Measurements from ENCODE around the gene PCBP3.
A peak's percentile ranks its signal among the peaks of the same experiment; 100 is the strongest.

Gene PCBP3

DNA sequence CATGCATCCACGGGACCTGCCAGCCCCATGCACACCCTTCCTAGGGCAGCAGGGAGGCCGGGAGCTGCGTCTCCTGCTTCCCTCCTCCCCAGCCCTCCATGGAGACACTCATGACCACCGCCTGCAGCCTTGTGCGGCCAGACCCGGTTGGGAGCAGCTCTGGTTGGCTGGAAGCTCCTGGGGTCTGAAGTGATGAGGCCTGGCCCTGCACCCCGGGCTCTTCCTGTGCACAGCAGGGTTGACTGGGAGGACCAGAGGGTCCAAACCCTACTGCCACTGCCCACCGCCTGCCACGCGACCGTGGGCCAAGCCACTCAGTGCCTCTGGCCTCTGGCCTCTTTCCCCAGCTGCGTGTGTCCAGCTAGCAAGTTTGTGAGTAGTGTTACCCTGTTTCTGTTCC is 226.9 kb downstream of the PCBP3 start:
- DNase-seq (ENCODE audit: low read depth in 2 of 3, low spot score in 1 of 3), result no peak

DNA sequence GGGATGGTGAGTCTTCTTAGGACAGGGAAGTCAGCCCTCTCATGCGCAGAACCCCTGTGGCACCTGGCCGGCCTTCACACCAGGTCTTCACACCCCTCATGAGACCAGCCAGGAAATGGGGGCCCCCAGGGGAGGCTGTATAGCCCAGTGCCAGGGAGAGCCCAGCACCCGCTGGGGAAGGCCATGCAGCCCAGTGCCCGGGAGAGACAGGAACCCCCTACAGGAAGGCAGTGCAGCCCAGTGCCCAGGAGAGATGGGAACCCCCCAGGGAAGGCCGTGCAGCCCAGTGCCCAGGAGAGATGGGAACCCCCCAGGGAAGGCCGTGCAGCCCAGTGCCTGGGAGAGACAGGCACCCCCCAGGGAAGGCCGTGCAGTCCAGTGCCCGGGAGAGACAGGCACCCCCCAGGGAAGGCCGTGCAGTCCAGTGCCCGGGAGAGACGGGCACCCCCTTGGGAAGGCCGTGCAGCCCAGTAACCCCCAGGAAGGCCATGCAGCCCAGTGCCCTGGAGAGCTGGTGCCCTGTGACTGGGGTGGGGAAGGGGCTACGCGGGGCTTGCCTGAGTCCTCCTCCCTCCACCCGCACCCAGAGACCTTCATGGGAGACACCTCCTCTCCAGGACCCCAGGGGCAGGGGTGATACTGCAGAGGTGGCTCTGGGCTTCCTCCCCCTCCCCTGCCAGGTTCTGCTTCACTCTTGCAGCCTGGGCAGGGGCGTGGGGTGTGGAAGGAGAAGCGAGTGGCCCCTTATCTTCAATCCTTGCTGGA is 227.5 kb downstream of the PCBP3 start:
- no peak for DNase-seq (ENCODE audit: low read depth in 2 of 3, low spot score in 1 of 3)

DNA sequence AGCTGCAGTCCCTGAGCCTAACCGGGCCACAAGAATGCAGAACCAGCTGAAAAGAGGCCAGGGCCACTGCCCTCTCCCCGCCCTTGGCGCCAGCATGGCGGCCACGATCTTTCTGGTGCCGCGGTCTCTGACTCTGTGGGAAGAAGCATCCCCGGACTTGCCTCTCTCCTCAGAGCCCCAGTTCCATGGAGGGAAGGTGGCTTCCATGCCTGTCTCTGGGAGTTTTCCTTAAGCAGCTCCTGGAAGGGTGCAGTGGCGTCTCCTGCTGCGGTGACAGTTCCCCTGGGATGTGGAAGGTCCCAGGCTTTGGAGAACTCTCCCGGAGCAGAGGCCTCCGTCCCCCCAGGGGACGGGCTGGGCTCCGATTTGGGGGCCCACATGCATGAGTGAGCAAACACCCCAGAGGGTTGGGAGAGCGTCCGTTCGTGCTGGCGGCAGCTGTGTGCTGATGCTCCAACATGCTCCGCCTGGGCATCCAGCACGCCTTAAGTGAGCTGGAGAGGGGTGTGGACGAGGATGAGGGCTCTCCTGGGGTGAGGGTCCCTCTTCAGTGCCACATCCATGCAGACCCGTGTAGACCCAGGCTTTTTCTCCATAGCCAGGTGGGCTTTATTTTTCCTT is 228.2 kb downstream of the PCBP3 start:
- DNase-seq (ENCODE audit: low read depth in 2 of 3, low spot score in 1 of 3), result no peak

DNA sequence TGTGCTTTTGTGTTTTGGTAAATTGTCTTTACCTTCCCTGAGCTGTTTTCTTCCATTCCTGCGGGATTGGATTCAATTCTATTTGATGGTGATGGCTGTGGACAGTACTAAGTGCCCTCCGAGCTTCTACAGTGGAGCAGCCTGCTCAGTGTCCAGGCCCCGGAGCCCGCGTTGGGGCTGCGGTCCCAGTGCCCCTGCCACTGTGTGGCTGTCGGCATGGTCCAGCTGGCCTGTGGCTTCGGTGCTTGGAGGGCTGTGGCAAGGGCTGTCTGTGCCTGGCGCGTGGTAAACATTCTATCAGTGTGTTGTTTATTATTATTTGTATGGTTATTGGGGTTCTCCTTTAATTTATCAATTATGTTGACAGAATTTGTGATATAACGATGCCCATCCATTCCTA is 228.9 kb downstream of the PCBP3 start:
- no peak for DNase-seq (ENCODE audit: low read depth in 2 of 3, low spot score in 1 of 3)

DNA sequence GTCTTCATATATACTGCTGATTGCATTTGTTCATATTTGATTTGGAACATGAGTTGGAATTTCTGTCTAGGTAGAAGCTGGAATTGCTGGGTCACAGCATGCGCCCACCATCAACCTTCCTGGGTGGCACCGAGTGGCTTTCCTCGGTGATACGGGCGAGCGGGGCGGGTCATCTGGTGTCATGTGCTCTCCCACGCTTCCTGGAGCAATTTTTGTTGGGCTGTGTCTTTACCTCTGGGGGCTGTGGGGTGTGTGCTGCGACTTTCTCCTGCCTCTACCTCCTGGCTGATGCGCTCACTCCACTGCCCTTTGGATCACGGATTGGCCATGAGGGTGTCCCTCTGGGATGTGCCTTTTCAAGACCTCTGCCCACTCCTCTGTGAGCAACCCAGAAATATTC is 229.4 kb downstream of the PCBP3 start:
- DNase-seq (ENCODE audit: low read depth in 2 of 3, low spot score in 1 of 3), result no peak

DNA sequence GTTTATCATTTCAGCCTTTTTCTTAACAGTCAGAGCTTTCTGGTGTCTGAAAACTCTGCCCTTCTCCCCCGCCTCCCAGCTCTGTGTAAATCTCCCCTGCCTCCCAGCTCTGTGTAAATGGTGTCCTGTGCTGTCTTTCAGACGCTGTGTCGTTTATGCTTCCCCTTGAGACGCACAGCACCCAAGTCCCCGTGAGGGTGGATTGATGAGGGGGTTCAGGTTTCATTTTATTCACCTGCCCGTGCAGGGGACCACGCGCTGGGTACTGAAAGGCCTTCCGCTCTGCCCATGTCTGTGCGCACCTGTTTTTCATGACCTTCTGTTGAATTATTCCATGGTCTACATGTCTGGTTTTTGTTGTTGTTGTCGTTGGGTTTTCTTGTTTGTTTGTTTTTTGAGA is 229.9 kb downstream of the PCBP3 start:
- DNase-seq (ENCODE audit: low read depth in 2 of 3, low spot score in 1 of 3), result no peak

DNA sequence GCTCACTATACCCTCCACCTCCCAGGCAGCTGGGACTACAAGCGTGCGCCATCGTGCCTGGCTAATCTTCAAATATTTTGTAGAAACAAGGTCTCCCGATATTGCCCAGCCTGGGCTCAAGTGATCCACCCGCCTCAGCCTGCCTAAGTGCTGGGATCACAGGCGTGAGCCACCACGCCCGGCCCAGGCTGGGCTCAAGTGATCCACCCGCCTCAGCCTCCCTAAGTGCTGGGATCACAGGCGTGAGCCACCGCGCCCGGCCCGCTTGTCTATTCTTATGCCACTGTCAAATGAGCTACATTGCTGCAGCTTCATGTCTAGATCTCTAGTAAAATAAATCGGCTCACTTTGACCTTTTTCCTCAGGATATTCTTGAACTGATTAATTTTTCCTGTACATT is 230.3 kb downstream of the PCBP3 start:
- DNase-seq (ENCODE audit: low read depth in 2 of 3, low spot score in 1 of 3), result no peak

DNA sequence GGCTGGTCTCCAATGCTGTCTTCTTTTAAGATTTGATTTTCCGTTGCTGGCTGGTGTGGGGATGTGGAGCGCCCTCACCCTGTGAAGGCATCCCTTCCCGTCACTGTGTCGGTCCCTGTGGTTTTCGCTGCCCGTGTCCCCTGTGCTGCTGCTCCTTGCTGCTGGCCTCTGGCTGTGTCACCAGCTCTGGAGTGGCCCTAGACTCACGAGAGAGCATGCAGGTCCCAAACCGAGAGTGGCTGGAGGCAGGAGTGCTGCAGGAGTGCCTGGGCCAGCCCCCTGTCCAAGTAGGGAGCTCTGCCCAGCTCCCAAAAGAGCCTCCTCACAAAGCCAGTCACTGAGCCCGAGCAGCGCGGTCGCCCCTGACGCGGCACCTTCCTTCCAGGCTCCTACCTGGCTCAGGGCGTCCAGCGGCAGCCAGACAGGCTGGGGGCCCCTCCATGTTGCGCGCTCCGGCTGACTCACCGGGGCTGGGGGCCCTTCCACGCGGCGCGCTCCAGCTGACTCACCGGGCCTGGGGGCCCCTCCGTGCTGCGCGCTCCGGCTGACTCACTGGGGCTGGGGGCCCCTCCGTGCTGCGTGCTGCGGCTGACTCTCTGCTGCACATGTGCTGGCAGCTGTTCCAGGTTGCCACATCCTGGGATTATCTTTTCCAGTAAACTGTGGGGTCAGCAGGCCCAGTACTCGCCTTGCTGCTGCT is 231.3 kb downstream of the PCBP3 start:
- no peak for DNase-seq (ENCODE audit: low read depth in 2 of 3, low spot score in 1 of 3)

DNA sequence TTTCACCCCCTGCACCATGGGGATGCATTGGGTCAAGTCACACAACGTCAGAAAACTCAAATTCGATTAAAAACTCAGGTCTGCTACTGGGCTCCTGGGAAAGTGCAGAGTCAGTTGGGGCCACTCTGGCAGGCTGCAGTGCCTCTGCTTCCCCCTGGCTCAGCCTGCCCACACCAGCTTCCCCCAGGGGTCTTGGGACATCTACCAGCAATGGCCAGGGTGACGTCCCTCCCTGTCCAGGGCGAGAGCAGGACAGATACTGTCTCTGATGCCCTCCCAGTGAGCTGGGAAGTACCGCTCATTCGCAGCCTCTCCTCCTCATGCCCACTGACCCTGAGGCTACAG is 231.9 kb downstream of the PCBP3 start:
- no peak for DNase-seq (ENCODE audit: low read depth in 2 of 3, low spot score in 1 of 3)

DNA sequence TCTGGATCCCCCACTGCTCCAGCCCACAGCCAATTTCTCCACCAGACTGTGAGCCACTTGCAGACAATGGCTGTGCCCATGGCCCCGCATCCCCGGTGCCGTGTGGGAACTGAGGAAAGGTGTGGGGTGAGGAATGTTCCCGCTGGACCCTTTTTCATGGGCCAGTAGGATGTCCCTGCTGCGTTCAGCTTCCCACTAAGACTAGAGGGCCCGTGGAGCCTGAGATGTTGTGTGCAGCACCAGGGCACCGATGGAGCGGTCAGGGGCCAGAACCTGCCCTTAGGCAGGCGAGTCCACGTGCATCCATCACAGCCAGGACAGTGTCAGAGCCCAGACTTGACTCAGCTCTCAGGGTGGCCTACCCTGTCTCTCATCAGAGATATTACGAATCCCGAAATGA is 232.4 kb downstream of the PCBP3 start:
- DNase-seq (ENCODE audit: low read depth in 2 of 3, low spot score in 1 of 3), result no peak

DNA sequence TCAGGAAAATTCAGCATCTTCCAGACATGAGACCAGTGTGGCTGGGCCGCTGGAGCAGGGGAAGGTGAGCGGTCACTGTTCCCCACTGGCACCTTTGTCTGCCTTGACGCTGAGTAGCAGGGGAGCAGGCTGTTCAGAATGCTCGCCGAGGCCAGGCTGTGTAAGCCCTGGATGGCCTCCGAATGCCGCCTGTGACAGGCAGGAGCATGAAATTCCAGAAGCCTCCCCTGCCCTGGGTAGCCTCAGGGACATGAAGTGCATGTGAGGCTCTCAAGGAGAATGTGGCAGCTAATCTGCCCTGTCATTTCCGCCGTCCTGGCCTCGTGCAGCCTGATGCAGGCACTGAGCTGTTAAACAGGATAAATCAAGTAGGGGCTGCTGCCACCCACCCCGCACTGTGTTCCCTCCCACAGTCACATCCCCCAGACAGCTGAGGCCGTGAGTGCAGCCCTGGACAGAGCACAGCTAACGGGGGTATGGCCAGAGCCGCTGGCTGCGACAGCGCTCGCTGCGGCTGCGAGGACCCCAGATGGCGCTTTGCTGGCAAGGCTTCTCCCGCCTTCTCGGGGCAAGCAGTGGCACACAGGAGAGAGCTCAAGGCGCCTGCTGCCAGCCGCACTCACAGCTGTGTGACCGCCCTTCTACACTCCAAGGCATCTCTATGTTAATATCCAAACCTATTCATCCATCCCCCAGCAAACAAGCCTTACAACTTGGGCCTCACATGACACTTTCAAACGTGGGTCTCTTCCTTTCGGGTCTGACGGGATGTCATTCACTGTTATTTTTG is 233.1 kb downstream of the PCBP3 start:
- DNase-seq (ENCODE audit: low read depth in 2 of 3, low spot score in 1 of 3), result no peak

DNA sequence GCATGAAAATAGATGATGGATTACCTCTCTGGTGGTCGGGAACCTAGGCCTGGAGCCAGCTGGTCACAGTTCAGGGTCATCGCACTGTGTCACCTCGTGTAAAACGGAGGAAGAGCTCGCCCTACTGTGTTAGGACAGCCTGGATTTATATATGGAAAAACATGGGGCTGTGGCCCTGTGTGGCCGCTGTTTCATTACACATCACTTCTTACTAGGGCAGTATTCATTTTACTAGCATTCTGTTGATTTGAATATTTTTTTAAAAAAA is 233.6 kb downstream of the PCBP3 start:
- no peak for DNase-seq (ENCODE audit: low read depth in 2 of 3, low spot score in 1 of 3)

DNA sequence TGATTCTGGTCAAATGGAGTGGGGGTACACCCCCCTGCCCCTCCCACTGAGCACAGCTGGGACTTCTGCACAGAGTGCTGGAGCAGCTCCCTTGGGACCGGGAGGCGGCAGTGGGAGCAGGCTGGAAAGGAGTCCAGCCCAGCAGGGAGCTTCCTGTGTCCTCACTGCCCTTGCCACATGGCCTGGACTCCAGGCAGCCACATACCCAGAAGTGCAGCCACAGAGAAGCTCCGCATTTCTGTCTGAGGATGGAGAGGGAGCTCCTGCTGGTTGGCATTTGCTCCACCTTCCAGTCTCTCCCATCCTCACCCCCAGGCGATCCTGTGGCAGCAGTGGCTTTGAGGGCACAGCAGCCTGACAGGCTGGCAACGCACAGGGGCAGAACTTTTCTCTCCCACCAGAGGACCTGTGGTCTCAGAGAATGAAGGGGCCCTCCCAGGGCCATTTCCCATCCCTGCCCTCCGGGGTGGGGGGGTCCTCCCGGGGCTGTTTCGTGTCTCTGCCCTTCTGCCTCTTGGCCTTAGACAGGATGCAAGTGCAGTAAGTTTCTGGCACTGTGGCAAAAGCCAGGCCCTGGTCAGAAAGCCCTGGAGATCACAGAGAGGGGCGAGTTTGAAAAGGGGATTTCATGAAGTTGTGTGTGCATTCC is 234.4 kb downstream of the PCBP3 start:
- no peak for DNase-seq (ENCODE audit: low read depth in 2 of 3, low spot score in 1 of 3)

DNA sequence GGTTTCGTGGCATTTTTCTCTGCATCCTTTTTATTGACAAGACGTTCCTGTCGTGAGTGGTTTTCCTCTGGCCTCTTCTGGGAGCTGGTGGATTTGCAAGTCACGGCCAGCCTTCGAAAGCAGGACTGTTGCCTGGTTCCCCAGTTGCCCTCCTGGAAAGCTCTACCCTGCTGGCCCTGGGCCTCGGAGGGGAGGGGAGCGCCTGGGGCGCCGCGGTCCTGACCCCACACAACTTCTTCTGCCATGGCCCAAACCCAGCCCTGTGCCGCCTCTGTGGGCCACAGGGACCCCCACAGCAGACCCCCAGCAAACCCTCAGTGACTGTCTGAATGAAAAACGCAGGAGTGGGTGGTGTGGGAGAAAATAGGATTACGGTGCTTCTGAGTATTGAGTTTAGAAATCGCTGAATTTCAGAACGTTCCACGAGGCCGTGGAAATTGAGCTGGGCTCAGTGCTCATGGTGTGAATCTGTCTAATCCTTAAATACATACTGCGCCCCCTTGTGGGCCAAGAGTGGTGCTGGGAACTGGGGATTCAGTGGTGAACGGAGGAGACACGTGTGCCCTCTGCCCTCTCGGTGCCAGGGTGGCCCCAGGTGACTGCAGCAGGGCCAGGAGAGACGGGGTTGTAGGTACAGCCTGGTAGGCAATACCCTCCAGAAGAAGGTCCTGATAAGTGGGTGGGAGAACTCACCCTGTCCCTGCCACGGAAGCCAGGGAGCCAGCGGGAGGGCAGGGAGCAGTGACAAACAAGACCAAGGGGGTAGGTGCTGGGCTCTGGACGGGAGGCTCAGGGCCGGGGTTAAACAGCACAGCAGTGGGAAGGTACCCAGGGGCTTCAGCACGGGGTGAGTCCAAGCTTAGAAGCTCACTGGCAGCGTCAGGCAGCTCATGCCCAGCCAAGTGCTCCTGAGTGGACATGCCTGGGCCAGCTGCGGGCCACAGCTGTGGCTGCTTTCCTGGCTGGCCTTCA is 236.9 kb downstream of the PCBP3 start:
- DNase-seq (ENCODE audit: low read depth in 2 of 3, low spot score in 1 of 3), result peak; percentile 66 to 76 (median 70)

DNA sequence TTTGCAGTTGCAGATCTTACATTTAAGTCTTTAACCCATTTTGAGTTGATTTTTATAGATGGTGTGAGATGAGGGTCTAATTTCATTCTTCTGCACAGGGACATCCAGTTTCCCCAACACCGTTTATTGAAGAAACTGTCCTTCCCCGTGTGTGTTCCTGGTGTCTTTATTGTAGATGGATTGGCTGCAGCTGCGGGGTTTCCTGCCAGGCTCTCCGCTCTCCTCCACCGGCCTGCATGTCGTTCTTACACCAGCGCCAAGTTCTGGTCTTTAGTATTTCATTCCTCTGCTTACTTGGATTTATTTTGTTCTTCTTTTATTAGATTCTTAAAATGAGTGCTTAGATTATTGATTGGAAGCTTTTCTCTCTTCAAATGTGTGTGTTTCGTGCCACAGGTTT is 239.1 kb downstream of the PCBP3 start:
- no peak for DNase-seq (ENCODE audit: low read depth in 2 of 3, low spot score in 1 of 3)

DNA sequence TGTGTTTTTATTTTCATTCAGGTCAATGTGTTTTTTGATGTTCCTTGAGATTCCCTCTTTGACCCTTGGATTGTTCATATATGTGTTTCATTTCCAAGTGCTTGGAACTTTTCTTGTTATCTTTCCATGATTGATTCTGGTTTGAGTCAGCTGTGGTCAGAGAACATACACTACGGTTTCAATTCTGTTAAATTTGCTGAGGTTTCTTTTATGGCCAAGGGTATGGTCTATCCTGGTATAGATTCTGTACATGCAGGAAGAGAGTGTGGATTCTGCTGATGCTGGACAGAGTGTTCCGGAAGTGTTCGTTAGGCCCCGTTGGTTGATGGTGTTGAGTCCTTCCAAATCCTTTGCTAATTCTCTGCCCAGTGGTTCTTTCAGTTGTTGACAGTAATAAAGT is 239.6 kb downstream of the PCBP3 start:
- DNase-seq (ENCODE audit: low read depth in 2 of 3, low spot score in 1 of 3), result no peak

DNA sequence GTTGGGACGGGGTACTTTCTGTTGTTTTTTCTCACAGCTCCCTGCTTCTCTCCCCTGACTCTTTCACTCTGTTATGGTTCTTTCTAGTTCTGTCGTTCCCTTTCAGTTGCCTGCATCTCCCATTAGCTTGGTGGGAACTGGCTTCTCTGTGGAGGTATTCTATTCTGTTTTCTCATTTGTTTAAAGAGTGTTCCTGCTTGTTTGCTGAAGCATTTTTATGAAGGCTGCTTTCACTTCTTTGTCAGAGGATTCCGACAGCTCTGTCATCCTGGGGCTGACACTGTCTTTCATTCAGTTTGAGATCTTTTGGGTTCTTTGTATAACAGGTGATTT is 242.0 kb downstream of the PCBP3 start:
- no peak for DNase-seq (ENCODE audit: low read depth in 2 of 3, low spot score in 1 of 3)

DNA sequence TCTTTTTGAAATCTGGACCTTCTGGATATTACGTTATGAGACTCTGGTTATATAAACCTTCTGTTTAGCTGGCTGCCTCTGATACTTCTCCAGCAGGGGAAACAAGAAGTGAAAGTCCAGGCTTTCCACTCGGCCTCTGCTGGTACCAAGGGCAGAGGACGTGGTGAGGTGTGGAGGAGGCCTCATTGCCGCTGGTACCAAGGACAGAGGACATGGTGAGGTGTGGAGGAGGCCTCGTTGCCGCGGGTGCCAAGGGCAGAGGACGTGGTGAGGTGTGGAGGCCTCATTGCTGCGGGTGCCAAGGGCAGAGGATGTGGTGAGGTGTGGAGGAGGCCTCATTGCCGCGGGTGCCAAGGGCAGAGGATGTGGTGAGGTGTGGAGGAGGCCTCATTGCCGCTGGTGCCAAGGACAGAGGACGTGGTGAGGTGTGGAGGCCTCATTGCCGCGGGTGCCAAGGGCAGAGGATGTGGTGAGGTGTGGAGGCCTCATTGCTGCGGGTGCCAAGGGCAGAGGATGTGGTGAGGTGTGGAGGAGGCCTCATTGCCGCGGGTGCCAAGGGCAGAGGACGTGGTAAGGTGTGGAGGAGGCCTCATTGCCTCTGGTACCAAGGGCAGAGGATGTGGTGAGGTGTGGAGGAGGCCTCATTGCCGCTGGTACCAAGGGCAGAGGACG is 242.5 kb downstream of the PCBP3 start:
- peak; percentile 23 to 51 (median 24) for DNase-seq (ENCODE audit: low read depth in 2 of 3, low spot score in 1 of 3)

DNA sequence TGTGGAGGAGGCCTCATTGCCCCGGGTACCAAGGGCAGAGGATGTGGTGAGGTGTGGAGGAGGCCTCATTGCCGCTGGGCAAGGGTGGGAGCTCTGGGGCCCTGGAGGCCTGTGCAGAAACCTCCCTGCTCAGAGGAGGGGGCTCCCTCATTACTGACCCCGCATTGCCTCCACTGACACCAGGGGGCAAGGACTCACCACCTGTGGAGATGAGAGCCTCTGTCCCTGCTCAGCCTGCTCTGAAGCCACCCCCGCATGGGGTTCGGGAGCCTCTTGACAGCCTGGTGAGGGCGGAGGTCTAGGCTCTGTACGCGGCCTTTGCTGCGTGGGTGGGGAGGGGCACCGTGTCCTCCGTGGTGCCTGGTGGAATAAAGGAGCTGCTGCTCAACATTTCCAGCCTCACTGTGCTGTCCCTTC is 243.1 kb downstream of the PCBP3 start:
- DNase-seq (ENCODE audit: low read depth in 2 of 3, low spot score in 1 of 3), result no peak

DNA sequence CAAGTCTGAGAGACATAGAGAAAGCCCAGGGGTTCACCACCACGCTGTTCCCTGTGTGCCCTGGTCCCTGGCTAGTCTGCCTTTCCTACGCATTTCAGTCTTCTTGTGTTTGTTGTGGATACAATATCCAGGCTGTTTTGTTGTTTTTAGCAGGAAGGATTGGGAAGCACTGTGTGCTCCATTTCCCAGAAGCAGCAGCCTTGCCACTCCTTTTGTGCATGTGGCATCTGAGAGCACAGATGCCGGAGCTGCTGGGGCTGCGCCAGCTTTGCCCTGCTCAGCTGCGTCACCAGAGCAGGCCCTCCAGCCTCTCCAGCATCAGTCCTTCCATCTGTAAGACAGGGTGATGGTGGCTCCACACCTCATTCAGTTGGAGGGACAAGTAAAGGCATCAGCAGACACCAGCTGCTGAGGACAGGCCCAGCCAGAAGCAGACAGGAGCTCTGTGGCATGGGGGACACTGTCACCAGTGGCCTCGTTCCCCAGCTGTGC is 243.6 kb downstream of the PCBP3 start:
- DNase-seq (ENCODE audit: low read depth in 2 of 3, low spot score in 1 of 3), result no peak

Measured in stimulated activated CD4-positive, alpha-beta T cell treated with anti-CD3 and anti-CD28 coated beads, Interleukin-12 subunit alpha, Interleukin-12 subunit beta, amount 100 ng/mL, for 48 hours (primary cell).